Measurements from ENCODE around the gene RABGAP1L. TPM values are rescaled to one million over a fixed set of nuclear protein-coding genes. Genes with fewer than 3 reads are reported as not detected.

RABGAP1L gene
- total and polyA plus RNA-seq, 4 donors, result 4.8 to 53.5 (median 18.8) TPM

DNA sequence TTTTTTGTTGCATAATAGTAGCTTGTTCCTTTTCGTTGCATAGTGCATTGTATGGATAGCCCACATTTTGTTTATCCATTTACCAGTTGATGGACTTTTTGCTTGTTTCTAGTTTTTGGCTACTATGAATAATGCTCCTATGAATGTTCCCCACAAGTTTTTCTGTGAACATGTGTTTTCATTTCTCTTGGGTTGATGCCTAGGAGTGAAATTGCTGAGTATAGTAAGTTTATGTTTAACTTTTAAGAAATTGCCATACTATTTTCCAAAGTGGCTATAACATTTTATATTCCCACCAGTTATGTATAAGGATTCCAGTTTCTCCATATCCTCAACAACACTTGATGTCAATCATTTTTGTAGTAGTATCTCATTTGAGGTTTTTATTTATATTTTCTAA is 755.7 kb downstream of the RABGAP1L start:
- 1% methylated on average over 1 of the region's 1 CpG for WGBS

DNA sequence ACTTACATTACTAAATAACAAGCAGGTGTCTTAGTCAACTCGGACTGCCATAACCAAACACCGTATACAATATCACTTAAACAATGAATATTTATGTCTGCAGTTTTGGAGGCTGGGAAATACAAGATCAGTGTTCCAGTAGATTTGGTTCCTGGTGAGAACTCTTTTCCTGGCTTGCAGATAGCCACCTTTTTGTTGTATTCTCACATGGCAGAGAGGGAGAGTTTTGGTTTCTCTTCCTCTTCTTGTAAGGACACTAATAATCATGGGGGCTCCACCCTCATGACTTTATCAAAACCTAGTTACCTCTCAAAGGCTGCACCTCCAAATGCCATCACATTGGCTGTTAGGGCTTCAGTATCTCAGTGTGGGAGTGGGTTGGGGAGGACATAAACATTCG is 757.5 kb downstream of the RABGAP1L start:
- H3K27ac ChIP-seq (ENCODE audit: low read depth in 1 of 2, low read length in 2 of 2), result no peak overlapping the region
- no peak overlapping the region for H3K9ac ChIP-seq (ENCODE audit: low read depth in 1 of 2, low read length in 2 of 2)
- 85% methylated on average over 3 of the region's 3 CpGs for WGBS
- no peaks in the 10 kb centered on the region for H3K36me3 ChIP-seq (ENCODE audit: control insufficient read depth in 4 of 4, insufficient read depth in 3 of 4, low read depth in 1 of 4, low read length in 3 of 4)
- H3K9me3 ChIP-seq (ENCODE audit: control insufficient read depth in 4 of 4, low read length in 3 of 4), result no peaks in the 10 kb centered on the region
- H3K4me3 ChIP-seq (ENCODE audit: low read depth in 1 of 3, low read length in 3 of 3), result no peak overlapping the region
- no peak for DNase-seq (ENCODE audit: low spot score)
- H3K27me3 ChIP-seq (ENCODE audit: control insufficient read depth in 4 of 4, insufficient read depth in 4 of 4, low read length in 3 of 4), result no peaks in the 10 kb centered on the region
- TF ChIP-seq YY1 (IDR thresholded peaks at IDR 0.05), result no peak
- no peak for TF ChIP-seq RAD21 (IDR thresholded peaks at IDR 0.05)
- TF ChIP-seq RXRA (IDR thresholded peaks at IDR 0.05), result no peak
- TF ChIP-seq SP1 (IDR thresholded peaks at IDR 0.05), result no peak
- no peak for TF ChIP-seq HNF4G (IDR thresholded peaks at IDR 0.05)
- no peak for TF ChIP-seq HNF4A (conservative IDR thresholded peaks at IDR 0.05)
- no peak for TF ChIP-seq GABPA (IDR thresholded peaks at IDR 0.05 in 1 of 2, conservative IDR thresholded peaks at IDR 0.05 in 1 of 2)
- no peak for TF ChIP-seq NR2F2 (IDR thresholded peaks at IDR 0.05)
- no peak for TF ChIP-seq FOXA2 (IDR thresholded peaks at IDR 0.05)
- TF ChIP-seq, protein P1, sequence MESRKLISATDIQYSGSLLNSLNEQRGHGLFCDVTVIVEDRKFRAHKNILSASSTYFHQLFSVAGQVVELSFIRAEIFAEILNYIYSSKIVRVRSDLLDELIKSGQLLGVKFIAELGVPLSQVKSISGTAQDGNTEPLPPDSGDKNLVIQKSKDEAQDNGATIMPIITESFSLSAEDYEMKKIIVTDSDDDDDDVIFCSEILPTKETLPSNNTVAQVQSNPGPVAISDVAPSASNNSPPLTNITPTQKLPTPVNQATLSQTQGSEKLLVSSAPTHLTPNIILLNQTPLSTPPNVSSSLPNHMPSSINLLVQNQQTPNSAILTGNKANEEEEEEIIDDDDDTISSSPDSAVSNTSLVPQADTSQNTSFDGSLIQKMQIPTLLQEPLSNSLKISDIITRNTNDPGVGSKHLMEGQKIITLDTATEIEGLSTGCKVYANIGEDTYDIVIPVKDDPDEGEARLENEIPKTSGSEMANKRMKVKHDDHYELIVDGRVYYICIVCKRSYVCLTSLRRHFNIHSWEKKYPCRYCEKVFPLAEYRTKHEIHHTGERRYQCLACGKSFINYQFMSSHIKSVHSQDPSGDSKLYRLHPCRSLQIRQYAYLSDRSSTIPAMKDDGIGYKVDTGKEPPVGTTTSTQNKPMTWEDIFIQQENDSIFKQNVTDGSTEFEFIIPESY (IDR thresholded peaks at IDR 0.05), result no peak
- TF ChIP-seq REST (IDR thresholded peaks at IDR 0.05), result no peak
- peaks cover 0 to 4% (median 0%) of the 10 kb centered on the region in 4 donors for H3K4me1 ChIP-seq (ENCODE audit: control insufficient read depth in 4 of 4, insufficient read depth in 4 of 4, low read length in 3 of 4)

More for the DNA sequence above, 755.7 kb downstream of the RABGAP1L start:
- no peak overlapping the region for H3K27ac ChIP-seq (ENCODE audit: low read depth in 1 of 2, low read length in 2 of 2)
- H3K4me3 ChIP-seq (ENCODE audit: low read depth in 1 of 3, low read length in 3 of 3), result no peak overlapping the region
- no peaks in the 10 kb centered on the region for H3K27me3 ChIP-seq (ENCODE audit: control insufficient read depth in 4 of 4, insufficient read depth in 4 of 4, low read length in 3 of 4)
- no peak for TF ChIP-seq MAX (IDR thresholded peaks at IDR 0.05)
- TF ChIP-seq YY1 (IDR thresholded peaks at IDR 0.05), result no peak
- no peak for TF ChIP-seq JUND (IDR thresholded peaks at IDR 0.05)
- TF ChIP-seq CTCF (IDR thresholded peaks at IDR 0.05; ENCODE audit: low read depth, low read length, missing input control), result no peak
- no peak for TF ChIP-seq REST (IDR thresholded peaks at IDR 0.05)
- H3K36me3 ChIP-seq (ENCODE audit: control insufficient read depth in 4 of 4, insufficient read depth in 3 of 4, low read depth in 1 of 4, low read length in 3 of 4), result no peaks in the 10 kb centered on the region
- no peak for DNase-seq (ENCODE audit: low spot score)
- no peak overlapping the region for H3K9ac ChIP-seq (ENCODE audit: low read depth in 1 of 2, low read length in 2 of 2)
- peaks cover 0 to 4% (median 0%) of the 10 kb centered on the region in 4 donors for H3K4me1 ChIP-seq (ENCODE audit: control insufficient read depth in 4 of 4, insufficient read depth in 4 of 4, low read length in 3 of 4)
- H3K9me3 ChIP-seq (ENCODE audit: control insufficient read depth in 4 of 4, low read length in 3 of 4), result no peaks in the 10 kb centered on the region

Data from liver (tissue), 9 donors.